Measurements from ENCODE around the gene BABAM2.
"Not testable (repeated sequence)": the region's sequence is repeated elsewhere in the genome, so short reads cannot be mapped to it uniquely, and the experiment has no call there.

BABAM2 gene

DNA sequence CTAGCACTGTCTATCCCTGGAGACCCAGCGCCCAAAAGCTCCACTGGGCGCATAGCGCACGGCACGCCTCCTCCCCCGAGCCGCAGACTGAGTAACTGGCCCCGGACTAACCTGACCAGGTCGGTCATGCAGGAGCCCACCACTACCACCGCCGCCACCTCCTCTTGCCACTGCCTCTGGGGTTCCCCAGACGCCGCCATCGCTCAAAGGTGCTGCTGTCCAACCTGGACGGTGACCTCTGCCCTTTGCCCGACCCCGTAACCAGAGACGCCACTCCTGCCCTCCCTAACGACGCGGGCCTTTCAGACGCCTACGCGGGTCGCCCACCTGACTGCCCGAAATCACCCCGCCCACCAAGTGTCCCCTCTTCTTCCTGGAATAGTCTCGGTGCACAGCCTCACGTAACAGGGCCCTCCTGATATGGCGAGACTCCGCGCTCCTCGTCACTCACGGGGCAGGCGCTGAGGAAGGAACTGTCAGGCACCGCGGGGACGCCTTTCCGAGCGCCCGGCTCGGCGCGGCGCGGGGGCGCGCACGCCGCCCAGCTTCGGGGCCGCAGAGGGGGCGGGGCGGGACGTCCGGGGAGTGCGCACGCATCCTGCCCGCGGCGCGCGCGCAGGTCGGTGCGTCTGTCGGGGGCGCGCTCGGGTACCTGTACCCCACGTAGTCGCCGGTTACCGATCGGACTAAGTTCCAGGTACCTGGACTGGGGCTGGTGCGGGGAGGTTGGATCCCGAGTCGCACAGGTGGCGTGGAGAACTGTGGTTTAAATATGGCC, at the start of gene BABAM2, which contains the start of gene RBKS:
BABAM2 (plus strand) TSS at position 584 of the 778 bp plus-strand sequence. CDS start 3,828 bp downstream, outside the sequence.
RBKS (minus strand) TSS at position 242 of the 778 bp plus-strand sequence; CDS start at position 200, 42 bp downstream.
- peak; percentile 85 for DNase-seq (ENCODE audit: low read depth)

DNA sequence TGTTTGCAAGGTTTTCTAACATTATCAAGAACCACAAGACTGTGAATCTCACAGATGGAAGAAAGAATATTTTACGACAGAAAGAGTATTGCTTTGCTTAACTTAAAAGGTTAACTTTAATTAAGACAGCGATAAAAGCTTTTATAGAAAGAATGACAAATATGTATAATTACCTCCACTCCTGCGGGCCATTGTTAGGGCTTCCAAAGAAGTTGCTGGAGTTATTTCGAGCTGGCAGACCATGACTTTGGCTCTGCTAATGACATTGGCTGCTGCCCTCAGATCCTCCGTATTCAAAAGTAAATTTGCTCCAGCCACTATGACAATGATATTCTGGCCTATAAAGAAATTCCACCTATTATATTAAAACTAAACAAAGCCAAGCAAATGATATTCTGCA, 47.6 kb upstream of the BABAM2 start:
- DNase-seq (ENCODE audit: low read depth) = no peak

DNA sequence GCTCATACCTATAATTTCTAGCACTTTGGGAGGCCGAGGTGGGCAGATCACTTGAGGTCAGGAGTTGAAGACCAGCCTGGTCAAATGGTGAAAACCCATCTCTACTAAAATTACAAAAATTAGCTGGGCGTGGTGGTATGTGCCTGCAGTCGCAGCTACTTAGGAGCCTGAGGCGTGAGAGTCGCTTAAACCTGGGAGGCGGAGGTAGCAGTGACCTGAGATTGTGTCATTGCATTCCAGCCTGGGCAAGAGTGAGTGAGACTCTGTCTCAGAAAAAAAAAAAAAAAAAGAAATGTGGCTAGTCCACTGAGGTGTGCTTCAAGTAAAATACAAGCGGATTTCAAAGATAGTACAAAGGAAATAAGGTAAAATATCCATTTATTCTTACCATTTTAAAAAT, 46.5 kb upstream of the BABAM2 start:
- DNase-seq (ENCODE audit: low read depth) = no peak

- no peak for DNase-seq (ENCODE audit: low read depth)
Observed at GRCh38 chr2:27844821-27845255, 45.7 kb upstream of the BABAM2 start.

DNA sequence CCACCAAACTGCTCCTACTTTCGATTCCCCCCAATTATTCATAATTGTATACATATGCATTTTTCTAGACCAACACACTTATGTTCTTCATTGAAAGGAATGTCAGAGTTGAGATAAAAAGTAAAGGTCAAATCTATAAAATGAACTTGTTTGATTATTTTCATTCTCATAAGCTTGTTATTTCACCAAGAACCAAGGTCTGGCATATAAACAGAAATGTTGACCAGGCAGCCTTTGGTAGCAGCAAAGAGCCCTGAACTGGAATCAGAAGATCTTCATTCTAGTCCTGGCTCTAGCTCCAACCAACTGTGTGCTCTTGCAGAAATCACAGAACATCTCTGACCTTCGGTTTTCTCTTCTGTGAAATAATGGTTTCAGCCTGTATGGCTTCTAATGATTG, 43.2 kb upstream of the BABAM2 start:
- no peak for DNase-seq (ENCODE audit: low read depth)

DNA sequence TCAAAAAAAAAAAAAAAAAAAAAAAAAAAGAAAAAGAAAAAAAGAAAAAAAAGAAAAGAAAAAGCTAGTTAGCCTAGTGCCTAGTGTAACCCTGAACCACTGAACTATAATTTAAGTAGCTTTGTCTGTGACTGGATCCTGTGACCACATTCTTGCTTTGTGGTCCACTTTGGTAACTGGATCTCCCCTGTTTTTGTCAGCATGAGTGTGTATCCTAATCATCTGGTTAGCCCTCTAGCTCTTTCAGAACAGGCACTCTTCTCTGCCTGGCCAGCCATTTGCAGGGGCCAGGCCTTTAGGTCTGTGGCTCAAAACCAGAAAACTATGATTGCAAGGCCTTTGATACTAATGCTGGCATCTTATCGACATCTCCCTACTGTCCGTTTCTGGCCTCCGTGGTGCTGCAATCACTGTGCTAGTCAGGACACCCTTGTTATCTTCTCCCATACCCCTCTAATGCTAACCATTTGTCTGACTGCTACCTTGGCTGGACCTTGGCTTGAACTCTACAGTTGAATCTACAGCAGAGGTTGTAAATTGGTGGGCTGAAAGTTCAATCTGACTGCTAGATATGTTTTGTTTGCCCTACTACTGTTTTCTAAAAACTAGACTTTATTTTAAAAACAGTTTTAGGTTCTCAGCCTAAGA, 40.8 kb upstream of the BABAM2 start:
- no peak for DNase-seq (ENCODE audit: low read depth)

- no peak for DNase-seq (ENCODE audit: low read depth)
Observed at GRCh38 chr2:27852691-27853090, 37.8 kb upstream of the BABAM2 start.

DNA sequence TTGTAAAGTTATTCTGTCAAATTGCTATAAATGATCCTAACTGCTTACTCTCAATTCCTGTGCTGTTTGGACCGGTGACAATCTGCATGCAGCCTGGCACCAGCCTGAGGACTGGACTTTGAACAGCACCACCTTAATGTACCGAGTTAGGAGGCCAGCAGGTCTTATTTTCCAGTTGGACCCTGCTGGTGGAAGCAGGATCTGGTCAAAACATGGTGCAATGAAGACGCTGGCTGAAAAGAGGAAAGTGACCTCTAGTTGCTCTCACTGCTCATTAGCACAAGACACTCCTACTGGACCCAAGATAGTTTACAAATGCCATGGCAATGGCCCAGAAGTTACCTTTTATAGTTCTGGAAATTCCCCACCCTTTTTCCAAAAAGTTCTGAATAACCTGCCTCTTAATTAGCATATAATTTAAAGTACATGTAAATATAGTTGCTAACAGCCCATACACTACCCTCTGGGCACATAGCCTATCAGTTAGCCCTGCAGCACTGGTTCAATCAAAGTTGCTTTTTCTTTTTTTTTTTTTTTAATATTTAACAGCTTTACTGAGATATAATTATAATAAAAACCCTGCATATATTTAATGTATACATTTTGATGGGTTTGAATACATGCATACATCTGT, 36.2 kb upstream of the BABAM2 start:
- no peak for DNase-seq (ENCODE audit: low read depth)

DNA sequence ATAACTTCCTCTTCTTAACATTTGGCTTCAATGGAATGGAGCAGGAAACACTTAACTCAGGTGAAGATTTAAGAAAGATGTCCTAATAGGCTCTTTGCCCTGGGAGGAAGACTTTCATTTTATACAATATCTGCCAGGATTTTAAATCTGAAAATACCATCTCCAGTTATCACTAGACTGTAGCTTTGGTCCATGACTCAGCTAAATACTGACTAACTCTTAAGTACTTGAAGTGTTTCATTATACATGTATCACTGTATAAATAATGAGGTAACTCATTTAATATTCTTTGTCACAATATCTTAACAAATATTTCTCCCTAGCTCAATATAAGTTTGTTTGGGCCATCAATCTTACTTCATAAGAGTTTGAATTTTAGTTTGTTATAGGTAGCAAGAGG, 35.1 kb upstream of the BABAM2 start:
- no peak for DNase-seq (ENCODE audit: low read depth)

GRCh38 chr2:27856386-27856785, 34.1 kb upstream of the BABAM2 start:
- DNase-seq (ENCODE audit: low read depth) = no peak

GRCh38 chr2:27856956-27857355, 33.6 kb upstream of the BABAM2 start:
- no peak for DNase-seq (ENCODE audit: low read depth)

- no peak for DNase-seq (ENCODE audit: low read depth)
Observed at GRCh38 chr2:27857417-27858172, 32.9 kb upstream of the BABAM2 start.

- no peak for DNase-seq (ENCODE audit: low read depth)
Observed at GRCh38 chr2:27860111-27860510, 30.4 kb upstream of the BABAM2 start.

- DNase-seq (ENCODE audit: low read depth) = no peak
Observed at GRCh38 chr2:27863146-27863545, 27.4 kb upstream of the BABAM2 start.

DNA sequence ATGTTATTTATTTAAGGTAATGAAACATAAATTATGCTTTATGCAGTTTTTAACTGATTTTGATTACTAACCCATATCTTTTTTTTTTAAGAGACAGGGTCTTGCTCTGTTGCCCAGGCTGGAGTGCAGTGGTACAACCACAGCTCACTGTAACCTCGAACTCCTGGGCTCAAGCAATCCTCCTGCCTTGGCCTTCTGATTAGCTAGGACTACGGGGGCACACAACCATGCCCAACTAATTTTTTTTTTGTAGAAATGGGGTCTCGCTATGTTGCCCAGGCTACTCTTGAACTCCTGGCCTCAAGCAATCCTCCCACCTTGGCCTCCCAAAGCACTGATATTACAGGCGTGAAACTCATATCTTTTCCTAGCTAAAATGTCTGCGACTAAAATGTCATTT, 26.6 kb upstream of the BABAM2 start:
- DNase-seq (ENCODE audit: low read depth) = not testable (repeated sequence)

- no peak for DNase-seq (ENCODE audit: low read depth)
Observed at GRCh38 chr2:27866237-27866636, 24.3 kb upstream of the BABAM2 start.

DNA sequence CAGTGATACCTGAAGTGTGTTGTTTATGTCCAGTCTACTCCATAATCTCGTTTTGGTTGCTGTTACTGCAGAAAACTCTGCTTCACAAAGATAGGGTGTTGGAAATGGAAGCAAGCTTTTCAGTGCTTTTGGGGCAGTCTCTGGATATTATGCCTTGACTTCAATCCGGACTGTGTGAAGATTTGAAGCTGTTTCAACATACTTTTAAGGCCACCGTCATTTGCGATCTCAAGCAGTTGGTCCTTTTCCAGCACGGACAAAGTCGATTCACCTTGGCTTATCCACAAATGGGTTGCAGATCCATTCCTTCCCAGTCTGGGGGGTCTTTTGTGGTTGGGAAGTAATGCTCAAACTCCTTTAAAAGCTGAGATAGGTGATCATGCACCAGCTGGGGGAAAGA, 20.8 kb upstream of the BABAM2 start:
- no peak for DNase-seq (ENCODE audit: low read depth)

- DNase-seq (ENCODE audit: low read depth) = no peak
Observed at GRCh38 chr2:27870724-27871123, 19.8 kb upstream of the BABAM2 start.

DNA sequence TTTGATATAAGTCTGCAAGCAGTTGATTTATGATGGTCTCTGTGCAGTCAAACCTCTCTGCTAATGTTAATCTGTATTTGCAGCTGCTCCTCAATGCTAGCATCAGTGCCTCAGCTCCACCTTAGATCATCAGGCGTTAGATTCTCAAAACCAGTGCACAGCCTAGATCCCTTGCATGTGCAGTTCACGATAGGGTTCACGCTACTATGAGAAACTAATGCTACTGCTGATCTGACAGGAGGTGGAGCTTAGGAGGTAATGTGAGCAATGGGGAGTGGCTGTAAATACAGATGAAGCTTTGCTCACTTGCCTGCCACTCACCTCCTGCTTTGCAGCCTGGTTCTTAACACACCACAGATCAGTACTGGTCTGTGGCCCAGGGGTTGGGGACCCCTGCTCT, 18.7 kb upstream of the BABAM2 start:
- DNase-seq (ENCODE audit: low read depth) = no peak

- no peak for DNase-seq (ENCODE audit: low read depth)
Observed at GRCh38 chr2:27873091-27873490, 17.4 kb upstream of the BABAM2 start.

DNA sequence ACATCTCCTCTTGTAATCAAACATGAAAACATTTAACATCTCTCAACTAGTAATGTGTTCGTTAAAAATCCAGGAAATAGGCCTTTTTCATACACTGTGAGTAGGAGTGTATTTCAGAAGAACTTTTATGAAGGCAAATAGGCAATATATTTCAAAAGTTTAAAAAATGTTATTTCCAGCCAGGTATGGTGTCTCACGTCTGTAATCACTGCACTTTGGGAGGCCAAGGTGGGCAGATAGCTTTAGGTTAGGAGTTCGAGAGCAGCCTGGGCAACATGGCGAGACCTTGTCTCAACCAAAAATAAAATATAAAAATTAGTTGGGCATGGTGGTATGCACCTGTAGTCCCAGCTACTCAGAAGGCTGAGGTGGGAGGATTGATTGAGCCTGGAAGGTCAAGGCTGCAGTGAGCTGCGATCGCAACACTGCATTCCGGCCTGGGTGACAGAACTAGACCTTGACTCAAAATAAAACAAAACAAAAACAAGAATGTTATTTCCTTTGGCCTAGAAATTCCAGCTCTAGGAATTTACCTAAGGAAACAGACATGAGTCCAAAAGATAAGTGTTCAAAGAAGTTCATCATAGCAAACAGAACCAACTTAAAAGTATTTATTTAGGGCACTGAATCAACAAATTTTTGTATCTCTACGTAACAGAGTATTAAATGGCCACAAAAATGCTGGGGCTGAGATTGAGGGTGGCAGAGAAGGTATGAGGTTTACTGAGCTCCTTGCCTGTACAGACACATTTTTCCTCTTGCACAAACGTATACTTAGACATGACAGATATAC, 15.2 kb upstream of the BABAM2 start:
- DNase-seq (ENCODE audit: low read depth) = no peak

All from stimulated activated CD8-positive, alpha-beta memory T cell treated with anti-CD3 and anti-CD28 coated beads, Interleukin-12 subunit alpha, Interleukin-12 subunit beta, amount 100 ng/mL, for 1 hour (primary cell).